Breast epithelium (tissue), 4 donors: Measurements from ENCODE around the gene MPRIP. TPM values are rescaled to one million over a fixed set of nuclear protein-coding genes. Genes with fewer than 3 reads are reported as not detected.

Source experiments
- DNase-seq, 2 donors: peaks; one replicate each; pipeline ENCODE4 v3.0.0-alpha.2; 2019; ENCODE audit warnings: low spot score in 2 of 2
- H3K27ac ChIP-seq, 2 donors: fragments of 200-600 bp; sonication (generic) in 1 of 2; one replicate each; pipeline ENCODE4 v1.5.1; 2016 to 2019; ENCODE audit warnings: mild to moderate bottlenecking in 1 of 2
- H3K27me3 ChIP-seq, 2 donors: fragments of 200-600 bp; sonication (generic) in 1 of 2; one replicate each; pipeline versions ENCODE4 v1.5.1 to v1.6.0; 2017 to 2019; ENCODE audit warnings: control low read depth in 1 of 2, mild to moderate bottlenecking in 1 of 2
- H3K36me3 ChIP-seq: fragments of 200-600 bp; one replicate; pipeline ENCODE4 v1.5.1; 2019
- H3K4me1 ChIP-seq, 2 donors: fragments of 200-600 bp; sonication (generic); one replicate each; pipeline ENCODE4 v1.5.1; 2016 to 2019; ENCODE audit warnings: control low read depth in 1 of 2
- H3K4me3 ChIP-seq, 3 donors: fragments of 200-600 bp; sonication (generic); 1 replicate in 2 of 3; 2 replicates in 1 of 3; pipeline ENCODE4 v1.5.1; 2016 to 2019; ENCODE audit warnings: mild to moderate bottlenecking in 3 of 3, moderate library complexity in 2 of 3
- H3K9me3 ChIP-seq, 2 donors: fragments of 200-600 bp; sonication (generic) in 1 of 2; one replicate each; pipeline ENCODE4 v1.5.1; 2016 to 2019; ENCODE audit warnings: control low read depth in 1 of 2
- CTCF ChIP-seq, 3 donors: fragments of 450-650 bp; IDR thresholded peaks; one replicate each; pipeline ENCODE4 v1.5.1; 2016 to 2017; ENCODE audit warnings: antibody characterized with exemption in 3 of 3, mild to moderate bottlenecking in 3 of 3, moderate library complexity in 3 of 3
- POLR2A ChIP-seq: fragments of 450-650 bp; IDR thresholded peaks from one replicate; pipeline ENCODE4 v1.6.1; 2016; ENCODE audit warnings: antibody characterized with exemption, mild to moderate bottlenecking, moderate library complexity
- POLR2AphosphoS5 ChIP-seq, 3 donors: sonication (generic); formaldehyde crosslinking; IDR thresholded peaks; one replicate each; pipeline ENCODE4 v1.6.1; 2017; ENCODE audit warnings: antibody characterized with exemption in 3 of 3
- intact Hi-C: fragments of 100-400 bp; cut with DNase I; formaldehyde crosslinking; loops from one replicate; pipeline ENCODE4 v1.15.1; 2023; ENCODE audit warnings: low total_unique reads
- total RNA-seq, 3 donors: library from RNA; depleted of rRNA; stranded (reverse); fragments of >200 nt; gene quantifications; one replicate each; pipeline ENCODE4 v1.1.0, GENCODE V29; 2016

The MPRIP gene
- total RNA-seq, 3 donors from 2014 or later: 93.1 to 136 (median 124) TPM

DNA sequence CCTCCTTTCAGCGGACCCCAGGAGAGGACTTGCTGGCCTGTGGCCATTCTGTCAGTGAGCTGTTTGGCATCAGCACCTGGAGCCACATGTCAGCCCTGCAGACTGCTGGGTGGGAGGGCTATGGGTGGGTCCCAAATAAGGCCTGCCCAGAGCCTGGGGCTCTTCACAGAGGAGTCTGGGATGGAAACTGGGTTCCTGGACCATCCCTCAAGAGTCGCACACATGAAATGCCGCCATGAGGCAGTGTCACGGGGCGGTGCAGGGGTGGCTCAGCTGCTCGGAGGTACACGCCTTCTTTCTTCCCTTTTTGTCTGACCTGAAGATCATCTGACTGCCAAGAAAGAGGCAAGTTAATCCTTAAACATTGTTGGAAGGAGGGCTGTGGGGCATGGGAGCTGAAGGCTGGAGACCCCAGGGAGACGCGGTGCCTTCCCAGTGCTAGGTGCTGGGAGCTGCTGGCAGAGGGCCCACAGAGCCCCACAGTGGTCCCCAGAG lies 14.8 kb downstream of the MPRIP start:
- TF ChIP-seq POLR2AphosphoS5 (IDR thresholded peaks at IDR 0.05) (no peak), POLR2A (no peak), CTCF (IDR thresholded peaks at IDR 0.05) (no peak)
- intact Hi-C loops: no loop called here
- peaks cover 20 to 31% of the 10 kb centered on the region in 2 donors for H3K4me1 ChIP-seq
- no peaks in the 10 kb centered on the region for H3K27me3 ChIP-seq
- H3K36me3 ChIP-seq: no peaks in the 10 kb centered on the region
- no peaks in the 10 kb centered on the region for H3K9me3 ChIP-seq
- H3K27ac ChIP-seq: peak overlapping the region; percentile 96 to 97
- H3K4me3 ChIP-seq: no peak overlapping the region
- DNase-seq: no peak

DNA sequence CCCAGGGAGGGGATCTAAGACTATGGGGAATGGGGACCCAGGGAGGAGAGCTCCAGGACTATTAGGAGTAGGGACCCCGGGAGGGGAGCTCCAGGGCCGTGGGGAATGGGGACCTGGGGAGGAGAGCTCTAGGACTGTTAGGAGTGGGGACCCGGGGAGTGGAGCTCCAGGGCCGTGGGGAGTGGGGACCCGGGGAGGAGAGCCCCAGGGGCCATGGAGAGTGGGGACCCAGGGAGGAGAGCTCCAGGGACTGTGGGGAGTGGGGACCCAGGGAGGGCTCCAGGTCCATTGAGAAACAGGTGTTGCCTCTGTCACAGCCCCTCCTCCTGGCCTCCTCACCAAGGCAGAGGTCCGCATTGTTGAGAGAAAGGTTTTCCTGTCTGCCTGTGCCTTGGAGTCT lies 16.0 kb downstream of the MPRIP start:
- H3K4me3 ChIP-seq: no peak overlapping the region
- DNase-seq: peak in 1 of 2 donors; percentile 37
- TF ChIP-seq POLR2A: no peak
- no peak for TF ChIP-seq POLR2AphosphoS5 (IDR thresholded peaks at IDR 0.05)
- TF ChIP-seq CTCF (IDR thresholded peaks at IDR 0.05): no peak
- intact Hi-C loops: loop anchor here (2.0 kb wide), 1 partner anchor 66 kb away; no protein-coding TSS in a partner anchor
- peaks cover 16 to 28% of the 10 kb centered on the region in 2 donors for H3K4me1 ChIP-seq
- H3K9me3 ChIP-seq: no peaks in the 10 kb centered on the region
- no peaks in the 10 kb centered on the region for H3K27me3 ChIP-seq
- peak overlapping the region in 1 of 2 donors; percentile 10 for H3K27ac ChIP-seq
- H3K36me3 ChIP-seq: no peaks in the 10 kb centered on the region

- TF ChIP-seq POLR2AphosphoS5 (IDR thresholded peaks at IDR 0.05): no peak
- no peak for TF ChIP-seq CTCF (IDR thresholded peaks at IDR 0.05)
- TF ChIP-seq POLR2A: no peak
- H3K27ac ChIP-seq: no peak overlapping the region
- peaks cover 16 to 32% of the 10 kb centered on the region in 2 donors for H3K4me1 ChIP-seq
- no peak overlapping the region for H3K4me3 ChIP-seq
- no peaks in the 10 kb centered on the region for H3K9me3 ChIP-seq
- no peaks in the 10 kb centered on the region for H3K27me3 ChIP-seq
- DNase-seq: peak in 1 of 2 donors; percentile 39
- H3K36me3 ChIP-seq: no peaks in the 10 kb centered on the region
- intact Hi-C loops: loop anchor here (2.0 kb wide), 1 partner anchor 65 kb away; no protein-coding TSS in a partner anchor
These were observed 17.1 kb downstream of the MPRIP start for GRCh38 chr17:17059301-17059890.

DNA sequence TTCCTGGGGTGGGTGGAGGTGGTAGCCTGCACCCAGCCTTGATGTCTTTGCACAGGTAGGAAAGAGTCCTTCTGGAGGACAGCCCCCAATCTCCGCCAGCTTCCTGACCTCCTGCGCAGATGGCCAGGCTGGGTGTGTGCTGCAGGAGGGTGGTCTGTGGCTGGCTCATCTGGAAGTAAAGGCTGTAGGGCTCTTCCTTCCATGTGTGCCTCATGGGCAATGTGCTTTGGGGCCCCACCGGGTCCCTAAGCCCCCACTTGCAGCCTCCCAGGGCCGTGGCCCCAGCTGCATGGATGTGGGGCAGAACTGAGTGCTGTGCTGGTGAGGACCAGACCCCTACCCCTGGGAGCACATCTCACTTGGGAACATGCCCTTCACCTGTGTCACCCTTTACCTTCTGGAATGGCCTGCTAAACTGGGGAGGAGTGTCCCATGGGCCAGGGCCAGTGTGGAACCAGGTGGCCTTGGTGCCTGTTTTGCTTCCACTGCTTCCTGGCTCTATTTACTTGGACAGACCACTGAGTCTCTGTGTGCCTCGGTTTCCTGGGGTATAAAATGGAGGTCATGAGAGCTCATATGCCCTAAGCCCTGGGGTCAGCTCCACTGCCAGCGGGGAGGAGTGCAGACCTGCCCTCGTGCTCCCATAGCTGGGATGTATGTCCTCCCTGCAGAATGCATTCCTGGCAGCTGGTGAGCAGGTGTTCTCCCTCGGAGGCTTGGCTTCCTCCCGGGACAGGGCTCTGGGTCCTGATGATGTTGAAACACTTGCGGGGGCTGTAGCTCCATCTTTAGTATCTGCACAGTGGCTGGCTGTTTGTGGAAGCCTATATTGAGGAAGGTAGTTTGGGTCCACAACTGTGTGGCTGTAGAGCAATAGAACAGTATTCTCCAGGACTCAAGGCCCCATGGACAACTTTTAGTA lies 18.0 kb downstream of the MPRIP start:
- TF ChIP-seq POLR2AphosphoS5 (IDR thresholded peaks at IDR 0.05) (no peak), POLR2A (no peak), CTCF (IDR thresholded peaks at IDR 0.05) (no peak)
- H3K27me3 ChIP-seq: no peaks in the 10 kb centered on the region
- intact Hi-C loops: no loop called here
- H3K9me3 ChIP-seq: no peaks in the 10 kb centered on the region
- no peaks in the 10 kb centered on the region for H3K36me3 ChIP-seq
- DNase-seq: peak in 1 of 2 donors; percentile 33
- H3K4me1 ChIP-seq: peaks cover 14 to 28% of the 10 kb centered on the region in 2 donors
- H3K27ac ChIP-seq: peak overlapping the region in 1 of 2 donors; percentile 5
- no peak overlapping the region for H3K4me3 ChIP-seq

GRCh38 chr17:17060930-17061329 lies 18.7 kb downstream of the MPRIP start:
- DNase-seq: peak in 1 of 2 donors; percentile 17
- H3K4me1 ChIP-seq: peaks cover 7 to 21% of the 10 kb centered on the region in 2 donors

More at GRCh38 chr17:17060930-17061329, 18.7 kb downstream of the MPRIP start:
- H3K4me3 ChIP-seq: no peak overlapping the region
- intact Hi-C loops: no loop called here
- TF ChIP-seq POLR2AphosphoS5 (IDR thresholded peaks at IDR 0.05) (no peak), POLR2A (no peak), CTCF (IDR thresholded peaks at IDR 0.05) (no peak)
- peak overlapping the region in 1 of 2 donors; percentile 5 for H3K27ac ChIP-seq
- no peaks in the 10 kb centered on the region for H3K27me3 ChIP-seq
- H3K36me3 ChIP-seq: no peaks in the 10 kb centered on the region
- no peaks in the 10 kb centered on the region for H3K9me3 ChIP-seq
